Kidney epithelial cell (primary cell): ENCODE results near the gene DNAAF3. TPM values are rescaled to one million over a fixed set of nuclear protein-coding genes. Genes with fewer than 3 reads are reported as not detected.

Source experiments
- DNase-seq: peaks from one replicate; pipeline ENCODE4 v3.0.0-alpha.2; 2010; ENCODE audit warnings: low read depth
- H3K27me3 ChIP-seq: 2 replicates; pipeline ENCODE4 v1.6.0; 2011; ENCODE audit warnings: low read length; ENCODE audit not compliant: control insufficient read depth, insufficient read depth
- H3K36me3 ChIP-seq: 2 replicates; pipeline ENCODE4 v1.5.1; 2011; ENCODE audit warnings: low read length; ENCODE audit not compliant: control insufficient read depth, insufficient read depth
- H3K4me3 ChIP-seq: 2 replicates; pipeline ENCODE4 v1.5.1; 2011; ENCODE audit warnings: low read depth, mild to moderate bottlenecking, control low read depth, low read length
- CTCF ChIP-seq: IDR thresholded peaks from 2 replicates; pipeline ENCODE4 v1.5.1; 2011; ENCODE audit warnings: mild to moderate bottlenecking, moderate library complexity, low read length, control low read depth, inconsistent platforms; ENCODE audit not compliant: insufficient read depth, poor library complexity, severe bottlenecking
- total RNA-seq: library from RNA; depleted of rRNA; stranded (reverse); fragments of >200 nt; gene quantifications from 2 replicates; pipeline ENCODE4 v1.2.3, GENCODE V29; 2015

The DNAAF3 gene
- total RNA-seq, 1 donor from 2014 or later = 1.3 TPM

- DNase-seq = no peak
- TF ChIP-seq CTCF = no peak
- H3K27me3 ChIP-seq = no peaks in the 10 kb centered on the region
- H3K36me3 ChIP-seq = no peaks in the 10 kb centered on the region
- H3K4me3 ChIP-seq = no peak overlapping the region
Observed at GRCh38 chr19:55193481-55193880, 27.1 kb upstream of the DNAAF3 start.

GRCh38 chr19:55189403-55189835, 23.0 kb upstream of the DNAAF3 start:
- peak; percentile 65 for DNase-seq
- no peak for TF ChIP-seq CTCF
- Histone ChIP-seq H3K27me3 (peaks cover 3% of the 10 kb centered on the region), H3K36me3 (no peaks in the 10 kb centered on the region), H3K4me3 (no peak overlapping the region)

GRCh38 chr19:55188625-55189024, 22.2 kb upstream of the DNAAF3 start:
- H3K27me3 ChIP-seq = peaks cover 3% of the 10 kb centered on the region
- DNase-seq = no peak
- H3K36me3 ChIP-seq = no peaks in the 10 kb centered on the region
- no peak overlapping the region for H3K4me3 ChIP-seq
- TF ChIP-seq CTCF = no peak

- H3K36me3 ChIP-seq = no peaks in the 10 kb centered on the region
- no peak for TF ChIP-seq CTCF
Observed at GRCh38 chr19:55186080-55186479, 19.7 kb upstream of the DNAAF3 start.

GRCh38 chr19:55181740-55182139, 15.3 kb upstream of the DNAAF3 start:
- H3K27me3 ChIP-seq = peaks cover 39% of the 10 kb centered on the region
- no peak for TF ChIP-seq CTCF
- no peak for DNase-seq
- no peaks in the 10 kb centered on the region for H3K36me3 ChIP-seq
- H3K4me3 ChIP-seq = no peak overlapping the region

More at GRCh38 chr19:55186080-55186479, 19.7 kb upstream of the DNAAF3 start:
- no peak for DNase-seq
- no peak overlapping the region for H3K4me3 ChIP-seq
- peaks cover 12% of the 10 kb centered on the region for H3K27me3 ChIP-seq
